Upper lobe of left lung (tissue), 4 donors: ENCODE data around the gene APOB.

Source experiments
- CTCF ChIP-seq, 6 experiments: fragments of 450-650 bp in 4 of 6; fragments of 200-600 bp in 2 of 6; sonication (generic) in 2 of 6; IDR thresholded peaks; one replicate each; pipeline ENCODE4 v1.5.1; 2016 to 2019; ENCODE audit warnings: antibody characterized with exemption in 6 of 6
- POLR2A ChIP-seq, 4 donors: fragments of 450-650 bp; IDR thresholded peaks; one replicate each; pipeline ENCODE4 v1.5.1; 2016 to 2017; ENCODE audit warnings: antibody characterized with exemption in 4 of 4, mild to moderate bottlenecking in 2 of 4

GRCh38 chr2:20994130-20994529 is 49.7 kb downstream of the APOB start:
- TF ChIP-seq CTCF (IDR thresholded peaks at IDR 0.05) (no peak), POLR2A (IDR thresholded peaks at IDR 0.05) (no peak)
